Osteoblast (primary cell): ENCODE data around the gene ROBO2. TPM values are rescaled to one million over a fixed set of nuclear protein-coding genes. Genes with fewer than 3 reads are reported as not detected.

Experiments
- DNase-seq: peaks from one replicate; pipeline ENCODE4 v3.0.0; 2011; ENCODE audit warnings: low spot score, mixed read lengths; ENCODE audit not compliant: insufficient read length; ENCODE audit errors: missing footprints
- H2AFZ ChIP-seq: 2 replicates; pipeline ENCODE4 v1.6.0; 2011; ENCODE audit warnings: mild to moderate bottlenecking, low read length
- H3K27ac ChIP-seq: 2 replicates; pipeline ENCODE4 v1.5.1; 2011; ENCODE audit warnings: mild to moderate bottlenecking, low read depth, low read length, moderate library complexity
- H3K27me3 ChIP-seq: 2 replicates; pipeline ENCODE4 v1.6.0; 2012; ENCODE audit warnings: mild to moderate bottlenecking, control low read depth, inconsistent platforms, low read length, moderate library complexity; ENCODE audit not compliant: insufficient read depth
- H3K36me3 ChIP-seq: 2 replicates; pipeline ENCODE4 v1.5.1; 2011; ENCODE audit warnings: mild to moderate bottlenecking, low read length, control low read depth, moderate library complexity; ENCODE audit not compliant: insufficient read depth
- H3K4me1 ChIP-seq: 2 replicates; pipeline ENCODE4 v1.5.1; 2011; ENCODE audit warnings: mild to moderate bottlenecking, low read length, control low read depth, moderate library complexity; ENCODE audit not compliant: insufficient read depth
- H3K4me2 ChIP-seq: 2 replicates; pipeline ENCODE4 v1.6.0; 2011; ENCODE audit warnings: mild to moderate bottlenecking, low read length; ENCODE audit not compliant: insufficient read depth
- H3K4me3 ChIP-seq: fragments of 200-600 bp; sonication (generic); 3 replicates; pipeline ENCODE4 v1.5.1; 2012; ENCODE audit warnings: mild to moderate bottlenecking, low read length, inconsistent platforms; ENCODE audit not compliant: insufficient read depth
- H3K79me2 ChIP-seq: 2 replicates; pipeline ENCODE4 v1.6.0; 2012; ENCODE audit warnings: mild to moderate bottlenecking, low read length, control low read depth, inconsistent platforms; ENCODE audit not compliant: insufficient read depth
- H3K9me3 ChIP-seq: 2 replicates; pipeline ENCODE4 v1.5.1; 2011; ENCODE audit warnings: low read depth, low read length, control low read depth
- H4K20me1 ChIP-seq: 2 replicates; pipeline ENCODE4 v1.6.0; 2012; ENCODE audit warnings: mild to moderate bottlenecking, low read length, control low read depth; ENCODE audit not compliant: insufficient read depth
- total RNA-seq: library from RNA; depleted of rRNA; stranded (reverse); fragments of >200 nt; gene quantifications from 2 replicates; pipeline ENCODE4 v1.2.3, GENCODE V29; 2012
- TF ChIP-seq, protein P1 (sequence below): IDR thresholded peaks from 2 replicates; pipeline ENCODE4 v1.5.1; 2011; ENCODE audit warnings: mild to moderate bottlenecking, low read depth, low read length, moderate library complexity; ENCODE audit errors: extremely low read depth

Gene ROBO2
- total RNA-seq, 1 donor, result 0.36 TPM

DNA sequence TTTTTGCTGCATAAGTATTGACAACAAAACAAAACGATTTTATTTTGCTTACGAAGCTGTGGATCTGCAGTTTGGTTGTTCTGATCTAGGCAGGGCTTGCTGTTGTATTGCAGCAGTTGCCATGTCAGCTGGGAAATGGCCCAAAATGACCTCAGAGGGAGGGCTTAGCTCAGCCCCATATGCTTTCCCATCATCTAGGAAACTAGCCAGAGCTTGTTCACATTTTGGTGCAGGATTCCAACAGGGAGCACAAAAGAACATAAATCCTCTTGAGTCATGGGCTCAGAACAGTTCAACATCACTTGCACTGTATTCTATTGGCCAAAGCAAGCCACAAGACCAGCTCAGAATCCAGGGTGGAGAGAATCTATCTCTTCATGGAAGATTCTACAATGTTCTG, 42.2 kb upstream of the ROBO2 start:
- Histone ChIP-seq H3K79me2 (no peaks in the 10 kb centered on the region), H2AFZ (no peak overlapping the region), H3K27me3 (no peaks in the 10 kb centered on the region), H3K4me2 (no peak overlapping the region), H3K27ac (no peak overlapping the region), H4K20me1 (no peaks in the 10 kb centered on the region), H3K9me3 (no peaks in the 10 kb centered on the region), H3K4me3 (no peak overlapping the region), H3K36me3 (no peaks in the 10 kb centered on the region), H3K4me1 (no peaks in the 10 kb centered on the region)
- TF ChIP-seq, protein P1, sequence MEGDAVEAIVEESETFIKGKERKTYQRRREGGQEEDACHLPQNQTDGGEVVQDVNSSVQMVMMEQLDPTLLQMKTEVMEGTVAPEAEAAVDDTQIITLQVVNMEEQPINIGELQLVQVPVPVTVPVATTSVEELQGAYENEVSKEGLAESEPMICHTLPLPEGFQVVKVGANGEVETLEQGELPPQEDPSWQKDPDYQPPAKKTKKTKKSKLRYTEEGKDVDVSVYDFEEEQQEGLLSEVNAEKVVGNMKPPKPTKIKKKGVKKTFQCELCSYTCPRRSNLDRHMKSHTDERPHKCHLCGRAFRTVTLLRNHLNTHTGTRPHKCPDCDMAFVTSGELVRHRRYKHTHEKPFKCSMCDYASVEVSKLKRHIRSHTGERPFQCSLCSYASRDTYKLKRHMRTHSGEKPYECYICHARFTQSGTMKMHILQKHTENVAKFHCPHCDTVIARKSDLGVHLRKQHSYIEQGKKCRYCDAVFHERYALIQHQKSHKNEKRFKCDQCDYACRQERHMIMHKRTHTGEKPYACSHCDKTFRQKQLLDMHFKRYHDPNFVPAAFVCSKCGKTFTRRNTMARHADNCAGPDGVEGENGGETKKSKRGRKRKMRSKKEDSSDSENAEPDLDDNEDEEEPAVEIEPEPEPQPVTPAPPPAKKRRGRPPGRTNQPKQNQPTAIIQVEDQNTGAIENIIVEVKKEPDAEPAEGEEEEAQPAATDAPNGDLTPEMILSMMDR, result no peak
- DNase-seq, result no peak

DNA sequence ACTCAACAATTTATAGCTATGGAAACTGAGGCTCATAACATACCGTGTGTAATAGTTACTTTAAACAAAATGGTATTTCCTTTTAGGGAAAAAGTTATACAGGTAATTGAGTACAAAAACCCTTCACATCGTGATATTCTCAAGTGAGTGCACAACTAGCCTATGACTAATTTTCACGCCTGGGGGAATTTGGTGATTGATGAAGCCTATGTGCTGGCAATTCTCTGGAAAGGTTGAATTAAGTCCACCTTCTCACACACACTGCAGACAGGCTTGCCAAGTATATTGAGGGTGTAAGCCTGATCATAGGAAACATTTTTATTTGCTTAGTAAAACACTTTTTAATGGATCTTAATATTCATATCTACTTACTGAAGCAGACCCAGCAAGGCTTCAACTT, 41.3 kb upstream of the ROBO2 start:
- no peaks in the 10 kb centered on the region for H4K20me1 ChIP-seq
- H3K4me2 ChIP-seq, result no peak overlapping the region
- H2AFZ ChIP-seq, result no peak overlapping the region
- no peaks in the 10 kb centered on the region for H3K4me1 ChIP-seq
- H3K4me3 ChIP-seq, result no peak overlapping the region
- H3K9me3 ChIP-seq, result no peaks in the 10 kb centered on the region
- H3K36me3 ChIP-seq, result no peaks in the 10 kb centered on the region
- no peaks in the 10 kb centered on the region for H3K27me3 ChIP-seq
- no peak overlapping the region for H3K27ac ChIP-seq
- TF ChIP-seq, protein P1, result no peak
- no peaks in the 10 kb centered on the region for H3K79me2 ChIP-seq
- DNase-seq, result no peak

- H3K4me2 ChIP-seq, result no peak overlapping the region
- no peaks in the 10 kb centered on the region for H3K36me3 ChIP-seq
- H3K4me3 ChIP-seq, result no peak overlapping the region
- no peaks in the 10 kb centered on the region for H3K27me3 ChIP-seq
- no peaks in the 10 kb centered on the region for H3K4me1 ChIP-seq
- H3K79me2 ChIP-seq, result no peaks in the 10 kb centered on the region
- DNase-seq, result no peak
- no peaks in the 10 kb centered on the region for H4K20me1 ChIP-seq
- TF ChIP-seq, protein P1, result no peak
- H3K9me3 ChIP-seq, result no peaks in the 10 kb centered on the region
- no peak overlapping the region for H3K27ac ChIP-seq
- H2AFZ ChIP-seq, result no peak overlapping the region
Measured at GRCh38 chr3:77001062-77001701, 38.7 kb upstream of the ROBO2 start.

GRCh38 chr3:77014226-77014625, 25.7 kb upstream of the ROBO2 start:
- Histone ChIP-seq H2AFZ (no peak overlapping the region), H3K4me2 (no peak overlapping the region), H3K36me3 (no peaks in the 10 kb centered on the region), H3K27ac (no peak overlapping the region), H3K79me2 (no peaks in the 10 kb centered on the region), H3K9me3 (no peaks in the 10 kb centered on the region), H3K4me3 (no peak overlapping the region), H3K27me3 (no peaks in the 10 kb centered on the region), H4K20me1 (no peaks in the 10 kb centered on the region), H3K4me1 (no peaks in the 10 kb centered on the region)
- TF ChIP-seq, protein P1, result no peak
- DNase-seq, result no peak
